Measurements from ENCODE around the gene SLC12A2.

The SLC12A2 gene

DNA sequence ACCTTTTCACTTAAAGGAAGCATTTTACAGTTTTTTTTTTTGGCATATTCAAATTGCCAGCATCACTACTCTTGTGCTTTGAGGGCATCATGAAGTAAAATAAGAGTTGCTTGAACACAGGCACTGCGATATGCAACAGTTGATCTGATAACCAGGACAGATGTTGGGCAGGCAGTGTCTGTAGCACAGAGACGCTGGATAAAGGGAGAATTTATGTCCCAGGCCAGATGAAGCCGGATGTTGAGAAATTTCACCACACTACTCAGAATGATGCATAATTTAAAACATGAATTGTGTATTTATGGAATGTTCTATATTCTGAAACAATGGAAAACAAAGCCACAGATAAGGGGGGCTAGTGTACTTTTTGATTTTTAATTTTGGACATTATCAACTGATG is 71.4 kb downstream of the SLC12A2 start:
- no peak for TF ChIP-seq EZH2phosphoT487 (IDR thresholded peaks at IDR 0.05; ENCODE audit: low read depth)
- TF ChIP-seq, protein P1, sequence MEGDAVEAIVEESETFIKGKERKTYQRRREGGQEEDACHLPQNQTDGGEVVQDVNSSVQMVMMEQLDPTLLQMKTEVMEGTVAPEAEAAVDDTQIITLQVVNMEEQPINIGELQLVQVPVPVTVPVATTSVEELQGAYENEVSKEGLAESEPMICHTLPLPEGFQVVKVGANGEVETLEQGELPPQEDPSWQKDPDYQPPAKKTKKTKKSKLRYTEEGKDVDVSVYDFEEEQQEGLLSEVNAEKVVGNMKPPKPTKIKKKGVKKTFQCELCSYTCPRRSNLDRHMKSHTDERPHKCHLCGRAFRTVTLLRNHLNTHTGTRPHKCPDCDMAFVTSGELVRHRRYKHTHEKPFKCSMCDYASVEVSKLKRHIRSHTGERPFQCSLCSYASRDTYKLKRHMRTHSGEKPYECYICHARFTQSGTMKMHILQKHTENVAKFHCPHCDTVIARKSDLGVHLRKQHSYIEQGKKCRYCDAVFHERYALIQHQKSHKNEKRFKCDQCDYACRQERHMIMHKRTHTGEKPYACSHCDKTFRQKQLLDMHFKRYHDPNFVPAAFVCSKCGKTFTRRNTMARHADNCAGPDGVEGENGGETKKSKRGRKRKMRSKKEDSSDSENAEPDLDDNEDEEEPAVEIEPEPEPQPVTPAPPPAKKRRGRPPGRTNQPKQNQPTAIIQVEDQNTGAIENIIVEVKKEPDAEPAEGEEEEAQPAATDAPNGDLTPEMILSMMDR (IDR thresholded peaks at IDR 0.05; ENCODE audit: low read depth, low read length), result no peak
- no peak overlapping the region for H3K4me2 ChIP-seq (ENCODE audit: low read length)
- no peak overlapping the region for H3K9ac ChIP-seq (ENCODE audit: low read length)
- H3K4me3 ChIP-seq (ENCODE audit: low read length), result no peak overlapping the region
- no peaks in the 10 kb centered on the region for H4K20me1 ChIP-seq (ENCODE audit: insufficient read depth, low read length)
- H3K4me1 ChIP-seq (ENCODE audit: low read length), result no peaks in the 10 kb centered on the region
- H3K27me3 ChIP-seq (ENCODE audit: low read depth, low read length), result no peaks in the 10 kb centered on the region
- H2AFZ ChIP-seq (ENCODE audit: low read depth, low read length), result no peak overlapping the region
- H3K9me3 ChIP-seq (ENCODE audit: insufficient read depth, low read length), result no peaks in the 10 kb centered on the region
- no peaks in the 10 kb centered on the region for H3K79me2 ChIP-seq (ENCODE audit: low read length)
- H3K36me3 ChIP-seq (replicated peaks; ENCODE audit: low read depth, low read length), result peaks cover 9% of the 10 kb centered on the region
- H3K27ac ChIP-seq (ENCODE audit: low read length), result no peak overlapping the region

- H3K4me1 ChIP-seq (ENCODE audit: low read length), result no peaks in the 10 kb centered on the region
- H3K36me3 ChIP-seq (replicated peaks; ENCODE audit: low read depth, low read length), result peaks cover 9% of the 10 kb centered on the region
Measured at GRCh38 chr5:128155776-128156175, 72.2 kb downstream of the SLC12A2 start.

DNA sequence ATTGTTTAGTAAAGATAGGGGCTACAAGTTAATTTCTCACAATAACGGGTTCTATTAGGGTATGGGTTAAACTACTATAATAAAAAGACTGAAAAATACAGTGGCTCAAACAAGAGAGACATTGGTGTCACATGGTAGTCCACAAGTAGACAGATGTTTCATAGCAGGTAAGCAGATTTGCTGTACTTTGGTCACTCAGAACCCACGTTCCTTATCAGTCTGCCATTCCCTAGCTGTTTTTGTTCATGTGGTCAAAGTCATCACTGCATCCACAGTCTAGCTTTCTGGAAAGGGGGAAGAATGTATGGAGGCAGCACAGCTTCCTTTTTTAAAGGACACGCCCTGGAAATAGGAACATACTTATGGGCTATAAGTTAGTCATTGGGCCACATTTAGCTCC is 73.0 kb downstream of the SLC12A2 start:
- no peaks in the 10 kb centered on the region for H3K79me2 ChIP-seq (ENCODE audit: low read length)
- no peaks in the 10 kb centered on the region for H3K4me1 ChIP-seq (ENCODE audit: low read length)
- H3K27me3 ChIP-seq (ENCODE audit: low read depth, low read length), result no peaks in the 10 kb centered on the region
- H4K20me1 ChIP-seq (ENCODE audit: insufficient read depth, low read length), result no peaks in the 10 kb centered on the region
- H3K36me3 ChIP-seq (replicated peaks; ENCODE audit: low read depth, low read length), result peaks cover 9% of the 10 kb centered on the region
- H3K9me3 ChIP-seq (ENCODE audit: insufficient read depth, low read length), result no peaks in the 10 kb centered on the region
- H3K4me2 ChIP-seq (ENCODE audit: low read length), result no peak overlapping the region
- H3K27ac ChIP-seq (ENCODE audit: low read length), result no peak overlapping the region
- H3K9ac ChIP-seq (ENCODE audit: low read length), result no peak overlapping the region
- no peak overlapping the region for H3K4me3 ChIP-seq (ENCODE audit: low read length)
- no peak overlapping the region for H2AFZ ChIP-seq (ENCODE audit: low read depth, low read length)
- TF ChIP-seq, protein P1 (IDR thresholded peaks at IDR 0.05; ENCODE audit: low read depth, low read length), result no peak
- TF ChIP-seq EZH2phosphoT487 (IDR thresholded peaks at IDR 0.05; ENCODE audit: low read depth), result no peak

More at GRCh38 chr5:128155776-128156175, 72.2 kb downstream of the SLC12A2 start:
- Histone ChIP-seq H3K9ac (ENCODE audit: low read length) (no peak overlapping the region), H3K27me3 (ENCODE audit: low read depth, low read length) (no peaks in the 10 kb centered on the region), H3K4me3 (ENCODE audit: low read length) (no peak overlapping the region), H3K27ac (ENCODE audit: low read length) (no peak overlapping the region), H3K4me2 (ENCODE audit: low read length) (no peak overlapping the region), H4K20me1 (ENCODE audit: insufficient read depth, low read length) (no peaks in the 10 kb centered on the region), H3K9me3 (ENCODE audit: insufficient read depth, low read length) (no peaks in the 10 kb centered on the region), H2AFZ (ENCODE audit: low read depth, low read length) (no peak overlapping the region), H3K79me2 (ENCODE audit: low read length) (no peaks in the 10 kb centered on the region)
- TF ChIP-seq, protein P1 (IDR thresholded peaks at IDR 0.05; ENCODE audit: low read depth, low read length), result no peak
- TF ChIP-seq EZH2phosphoT487 (IDR thresholded peaks at IDR 0.05; ENCODE audit: low read depth), result no peak

DNA sequence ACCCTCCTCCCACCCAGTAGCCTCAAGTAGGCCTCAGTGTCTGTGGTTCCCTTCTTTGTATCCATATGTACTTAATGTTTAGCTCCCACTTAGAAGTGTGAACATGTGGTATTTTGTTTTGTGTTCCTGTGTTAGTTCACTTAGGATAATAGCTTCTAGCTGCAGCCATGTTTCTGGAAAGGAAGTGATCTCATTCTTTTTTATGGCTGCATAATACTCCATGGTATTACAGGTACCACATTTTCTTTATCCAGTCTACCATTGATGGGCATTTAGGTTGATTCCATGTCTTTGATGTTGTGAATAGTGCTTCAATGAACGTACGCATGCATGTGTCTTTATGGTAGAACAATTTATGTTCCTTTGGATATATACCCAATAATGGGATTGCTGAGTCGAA is 74.8 kb downstream of the SLC12A2 start:
- Histone ChIP-seq H3K27me3 (ENCODE audit: low read depth, low read length) (no peaks in the 10 kb centered on the region), H3K79me2 (ENCODE audit: low read length) (no peaks in the 10 kb centered on the region), H3K9ac (ENCODE audit: low read length) (no peak overlapping the region), H4K20me1 (ENCODE audit: insufficient read depth, low read length) (no peaks in the 10 kb centered on the region), H2AFZ (ENCODE audit: low read depth, low read length) (no peak overlapping the region), H3K4me1 (ENCODE audit: low read length) (no peaks in the 10 kb centered on the region), H3K4me3 (ENCODE audit: low read length) (no peak overlapping the region), H3K36me3 (replicated peaks; ENCODE audit: low read depth, low read length) (peaks cover 5% of the 10 kb centered on the region), H3K4me2 (ENCODE audit: low read length) (no peak overlapping the region), H3K27ac (ENCODE audit: low read length) (no peak overlapping the region), H3K9me3 (ENCODE audit: insufficient read depth, low read length) (no peaks in the 10 kb centered on the region)
- no peak for TF ChIP-seq EZH2phosphoT487 (IDR thresholded peaks at IDR 0.05; ENCODE audit: low read depth)
- TF ChIP-seq, protein P1 (IDR thresholded peaks at IDR 0.05; ENCODE audit: low read depth, low read length), result no peak
